Suprapubic skin (tissue), 4 donors: ENCODE results near the gene LPCAT3. TPM values are rescaled to one million over a fixed set of nuclear protein-coding genes. Genes with fewer than 3 reads are reported as not detected.

Source experiments
- DNase-seq, 2 donors: peaks; one replicate each; pipeline ENCODE4 v3.0.0-alpha.2; 2019; ENCODE audit warnings: low spot score in 2 of 2
- H3K27ac ChIP-seq: fragments of 200-600 bp; sonication (generic); one replicate; pipeline ENCODE4 v1.5.1; 2019
- H3K27me3 ChIP-seq: fragments of 200-600 bp; sonication (generic); one replicate; pipeline ENCODE4 v1.5.1; 2019
- H3K36me3 ChIP-seq: fragments of 200-600 bp; sonication (generic); one replicate; pipeline ENCODE4 v1.5.1; 2019
- H3K4me1 ChIP-seq: fragments of 200-600 bp; sonication (generic); one replicate; pipeline ENCODE4 v1.5.1; 2019
- H3K4me3 ChIP-seq: fragments of 200-600 bp; sonication (generic); one replicate; pipeline ENCODE4 v1.5.1; 2019; ENCODE audit warnings: mild to moderate bottlenecking
- H3K9me3 ChIP-seq: fragments of 200-600 bp; sonication (generic); one replicate; pipeline ENCODE4 v1.5.1; 2019
- EP300 ChIP-seq: sonication (generic); formaldehyde crosslinking; IDR thresholded peaks from one replicate; pipeline ENCODE4 v1.6.1; 2017; ENCODE audit warnings: antibody characterized with exemption
- POLR2A ChIP-seq, 2 donors: fragments of 450-650 bp; IDR thresholded peaks; one replicate each; pipeline ENCODE4 v1.6.1; 2017; ENCODE audit warnings: antibody characterized with exemption in 2 of 2, mild to moderate bottlenecking in 2 of 2, moderate library complexity in 2 of 2
- POLR2AphosphoS5 ChIP-seq, 3 donors: sonication (generic); formaldehyde crosslinking; IDR thresholded peaks; one replicate each; pipeline ENCODE4 v1.6.1; 2017; ENCODE audit warnings: antibody characterized with exemption in 3 of 3
- WGBS: methylation state at CpG from one replicate; pipeline ENCODE4 v1.1.5; 2018; 5-methylcytosine and 5-hydroxymethylcytosine counted together
- total RNA-seq, 4 donors: library from RNA; depleted of rRNA; stranded (reverse); fragments of >200 nt; gene quantifications; one replicate each; pipeline ENCODE4 v1.1.0, GENCODE V29; 2016
- TF ChIP-seq, protein P1 (sequence below), 2 donors: fragments of 200-600 bp in 1 of 2; fragments of 450-650 bp in 1 of 2; sonication (generic) in 1 of 2; IDR thresholded peaks; one replicate each; pipeline ENCODE4 v1.5.1; 2016 to 2019; ENCODE audit warnings: antibody characterized with exemption in 2 of 2, mild to moderate bottlenecking in 1 of 2, moderate library complexity in 1 of 2

The LPCAT3 gene, protein sequence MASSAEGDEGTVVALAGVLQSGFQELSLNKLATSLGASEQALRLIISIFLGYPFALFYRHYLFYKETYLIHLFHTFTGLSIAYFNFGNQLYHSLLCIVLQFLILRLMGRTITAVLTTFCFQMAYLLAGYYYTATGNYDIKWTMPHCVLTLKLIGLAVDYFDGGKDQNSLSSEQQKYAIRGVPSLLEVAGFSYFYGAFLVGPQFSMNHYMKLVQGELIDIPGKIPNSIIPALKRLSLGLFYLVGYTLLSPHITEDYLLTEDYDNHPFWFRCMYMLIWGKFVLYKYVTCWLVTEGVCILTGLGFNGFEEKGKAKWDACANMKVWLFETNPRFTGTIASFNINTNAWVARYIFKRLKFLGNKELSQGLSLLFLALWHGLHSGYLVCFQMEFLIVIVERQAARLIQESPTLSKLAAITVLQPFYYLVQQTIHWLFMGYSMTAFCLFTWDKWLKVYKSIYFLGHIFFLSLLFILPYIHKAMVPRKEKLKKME
- total RNA-seq: 10 to 100 TPM; 51.3 to 79.3 (median 56.8) TPM

DNA sequence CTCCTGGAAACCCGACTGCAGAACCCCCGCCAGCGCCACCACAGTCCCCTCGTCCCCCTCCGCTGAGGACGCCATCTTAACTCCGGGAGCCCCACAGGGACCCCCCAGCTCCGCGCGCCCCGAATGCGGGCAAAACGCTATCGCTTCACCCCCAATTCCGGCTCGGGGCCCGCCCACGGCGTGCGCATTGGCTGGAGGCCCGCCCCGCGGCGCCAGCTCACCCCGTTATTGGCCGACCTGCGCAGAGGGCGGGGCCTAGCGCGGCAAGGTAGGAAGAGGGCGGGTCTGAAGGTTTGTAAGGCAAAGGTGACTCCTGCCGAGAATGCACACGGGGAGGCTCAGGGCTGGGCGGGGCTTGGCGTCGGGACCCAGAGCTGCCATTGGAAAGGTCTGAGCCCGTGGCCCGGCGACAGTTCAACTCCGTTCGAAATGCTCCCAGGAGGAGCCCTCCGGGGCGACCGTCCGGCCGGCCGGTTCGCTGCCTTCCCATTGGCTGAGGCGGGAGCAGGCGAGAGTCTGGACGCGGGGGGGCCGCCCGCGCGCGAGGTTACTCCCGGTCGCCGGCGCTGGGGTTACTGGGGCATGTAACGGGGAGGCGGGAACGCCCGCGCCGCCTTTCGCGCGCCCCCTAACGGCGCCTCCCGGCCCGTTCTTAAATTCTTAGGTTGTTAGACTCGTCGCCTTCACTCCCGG is at the start of gene LPCAT3:
TSS of gene LPCAT3 (minus strand) at position 127 of the 693 bp plus-strand sequence. CDS start at position 75, 52 bp downstream.
- H3K9me3 ChIP-seq: no peaks in the 10 kb centered on the region
- no peaks in the 10 kb centered on the region for H3K36me3 ChIP-seq
- WGBS: 0% methylated on average over 30 of the region's 77 CpGs
- H3K27me3 ChIP-seq: no peaks in the 10 kb centered on the region
- TF ChIP-seq POLR2AphosphoS5 (IDR thresholded peaks at IDR 0.05) (peak in 2 of 3 donors; percentile 2 to 47), EP300 (no peak), POLR2A (IDR thresholded peaks at IDR 0.05) (peak in 1 of 2 donors; percentile 89)
- TF ChIP-seq, protein P1, sequence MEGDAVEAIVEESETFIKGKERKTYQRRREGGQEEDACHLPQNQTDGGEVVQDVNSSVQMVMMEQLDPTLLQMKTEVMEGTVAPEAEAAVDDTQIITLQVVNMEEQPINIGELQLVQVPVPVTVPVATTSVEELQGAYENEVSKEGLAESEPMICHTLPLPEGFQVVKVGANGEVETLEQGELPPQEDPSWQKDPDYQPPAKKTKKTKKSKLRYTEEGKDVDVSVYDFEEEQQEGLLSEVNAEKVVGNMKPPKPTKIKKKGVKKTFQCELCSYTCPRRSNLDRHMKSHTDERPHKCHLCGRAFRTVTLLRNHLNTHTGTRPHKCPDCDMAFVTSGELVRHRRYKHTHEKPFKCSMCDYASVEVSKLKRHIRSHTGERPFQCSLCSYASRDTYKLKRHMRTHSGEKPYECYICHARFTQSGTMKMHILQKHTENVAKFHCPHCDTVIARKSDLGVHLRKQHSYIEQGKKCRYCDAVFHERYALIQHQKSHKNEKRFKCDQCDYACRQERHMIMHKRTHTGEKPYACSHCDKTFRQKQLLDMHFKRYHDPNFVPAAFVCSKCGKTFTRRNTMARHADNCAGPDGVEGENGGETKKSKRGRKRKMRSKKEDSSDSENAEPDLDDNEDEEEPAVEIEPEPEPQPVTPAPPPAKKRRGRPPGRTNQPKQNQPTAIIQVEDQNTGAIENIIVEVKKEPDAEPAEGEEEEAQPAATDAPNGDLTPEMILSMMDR (IDR thresholded peaks at IDR 0.05): peak; percentile 85 to 92
- peak within 1 kb of the TSS; percentile 95 for H3K27ac ChIP-seq
- H3K4me1 ChIP-seq: peaks cover 35% of the 10 kb centered on the region
- DNase-seq: peak; percentile 98
- peak within 1 kb of the TSS; percentile 88 for H3K4me3 ChIP-seq

DNA sequence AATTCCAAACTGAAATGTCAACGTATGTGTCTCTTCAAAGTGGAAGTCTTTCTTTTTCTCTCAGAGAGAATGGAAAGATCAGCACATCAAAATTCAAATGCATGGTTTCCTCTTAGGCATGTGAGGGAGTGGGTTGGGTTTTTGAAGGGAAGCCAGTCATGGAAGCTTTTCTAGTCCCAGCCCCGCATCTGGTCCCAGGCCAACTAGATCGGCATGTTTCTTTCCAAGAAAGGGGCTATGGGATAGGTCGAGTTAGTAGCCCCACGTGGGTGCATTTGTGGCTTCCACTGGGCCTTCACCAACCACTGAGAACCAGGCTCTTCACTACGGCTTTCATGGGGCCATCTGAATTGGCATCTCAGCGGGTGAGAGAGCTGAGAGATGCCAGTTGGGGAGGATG is 48.8 kb upstream of the LPCAT3 start:
- H3K4me3 ChIP-seq: no peak overlapping the region

DNA sequence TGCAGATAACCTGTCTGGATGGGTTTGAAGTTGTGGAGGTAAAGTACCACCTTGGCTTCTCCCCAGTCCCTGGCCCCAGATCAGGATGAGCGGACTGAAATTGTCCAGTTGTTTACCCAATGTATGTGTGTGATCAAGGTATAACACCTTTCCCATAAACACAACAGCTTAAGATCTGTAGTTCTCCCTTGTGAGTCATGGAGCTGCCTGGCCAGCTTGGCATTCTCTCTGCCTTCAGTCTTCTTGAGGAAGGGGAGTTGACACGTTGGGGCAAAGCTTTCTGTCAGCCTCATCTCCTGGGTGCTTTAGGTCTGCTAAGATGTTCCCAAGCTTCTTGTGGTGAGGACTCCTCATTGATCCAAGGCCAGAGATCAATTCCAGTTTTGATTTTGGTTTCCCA is 48.3 kb upstream of the LPCAT3 start:
- Histone ChIP-seq H3K36me3 (peaks cover 15% of the 10 kb centered on the region), H3K4me3 (no peak overlapping the region), H3K27ac (peak overlapping the region; percentile 60), H3K4me1 (peaks cover 35% of the 10 kb centered on the region), H3K9me3 (no peaks in the 10 kb centered on the region), H3K27me3 (no peaks in the 10 kb centered on the region)
- no peak for DNase-seq
- TF ChIP-seq POLR2A (IDR thresholded peaks at IDR 0.05) (no peak), EP300 (no peak)
- WGBS: 51% methylated on average over 2 of the region's 2 CpGs

More for the DNA sequence above, 48.8 kb upstream of the LPCAT3 start:
- Histone ChIP-seq H3K9me3 (no peaks in the 10 kb centered on the region), H3K4me1 (peaks cover 35% of the 10 kb centered on the region), H3K27me3 (no peaks in the 10 kb centered on the region), H3K27ac (peak overlapping the region; percentile 60), H3K36me3 (peaks cover 15% of the 10 kb centered on the region)
- 71% methylated on average over 7 of the region's 7 CpGs for WGBS
- TF ChIP-seq POLR2A (IDR thresholded peaks at IDR 0.05) (no peak), EP300 (no peak), POLR2AphosphoS5 (IDR thresholded peaks at IDR 0.05) (no peak)
- TF ChIP-seq, protein P1 (IDR thresholded peaks at IDR 0.05): no peak
- DNase-seq: no peak

DNA sequence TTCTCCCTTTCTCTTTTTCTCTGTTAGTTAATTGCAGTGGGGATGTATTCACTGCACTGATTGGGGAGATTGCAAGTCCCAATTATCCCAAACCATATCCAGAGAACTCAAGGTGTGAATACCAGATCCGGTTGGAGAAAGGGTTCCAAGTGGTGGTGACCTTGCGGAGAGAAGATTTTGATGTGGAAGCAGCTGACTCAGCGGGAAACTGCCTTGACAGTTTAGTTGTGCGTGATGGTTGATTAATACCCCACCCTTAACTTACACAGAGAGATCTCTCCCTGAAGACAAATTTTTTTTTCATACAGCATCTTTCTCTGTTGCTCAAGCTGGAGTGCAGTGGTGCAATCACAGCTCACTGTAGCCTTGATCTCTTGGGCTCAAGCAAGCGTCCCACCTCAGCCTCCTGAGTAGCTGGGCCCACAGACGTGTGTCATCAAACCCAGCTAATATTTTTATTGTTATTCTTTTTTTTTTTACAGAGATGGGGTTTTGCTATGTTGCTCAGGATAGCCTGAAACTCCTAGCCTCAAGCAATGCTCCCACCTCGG is 46.9 kb upstream of the LPCAT3 start:
- Histone ChIP-seq H3K4me1 (peaks cover 43% of the 10 kb centered on the region), H3K4me3 (no peak overlapping the region), H3K9me3 (no peaks in the 10 kb centered on the region), H3K36me3 (peaks cover 9% of the 10 kb centered on the region), H3K27ac (no peak overlapping the region), H3K27me3 (no peaks in the 10 kb centered on the region)
- DNase-seq: no peak
- TF ChIP-seq POLR2A (IDR thresholded peaks at IDR 0.05) (no peak), POLR2AphosphoS5 (IDR thresholded peaks at IDR 0.05) (no peak), EP300 (no peak)
- TF ChIP-seq, protein P1 (IDR thresholded peaks at IDR 0.05): no peak
- 85% methylated on average over 7 of the region's 7 CpGs for WGBS

DNA sequence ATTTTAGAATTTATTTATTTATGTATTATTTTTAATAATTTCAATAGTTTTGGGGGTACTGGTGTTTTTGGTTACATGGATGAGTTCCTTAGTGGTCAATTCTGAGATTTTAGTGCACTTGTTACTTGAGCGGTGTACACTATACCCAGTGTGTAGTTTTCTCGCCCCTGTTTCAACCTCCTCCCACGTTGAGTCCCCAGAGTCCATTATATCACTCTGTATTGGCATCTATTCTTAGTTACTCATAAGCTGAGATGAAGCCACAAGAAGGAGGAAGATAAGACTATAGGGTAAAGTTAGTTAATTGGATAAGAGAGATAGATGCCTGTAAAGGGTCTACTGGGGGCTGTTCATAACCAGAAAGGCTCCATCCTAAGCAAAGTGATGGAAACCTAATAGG is 46.2 kb upstream of the LPCAT3 start:
- no peak overlapping the region for H3K4me3 ChIP-seq
- TF ChIP-seq EP300 (no peak), POLR2AphosphoS5 (IDR thresholded peaks at IDR 0.05) (no peak), POLR2A (IDR thresholded peaks at IDR 0.05) (no peak)
- TF ChIP-seq, protein P1 (IDR thresholded peaks at IDR 0.05): no peak
- WGBS: 72% methylated on average over 3 of the region's 3 CpGs
- no peaks in the 10 kb centered on the region for H3K27me3 ChIP-seq
- H3K9me3 ChIP-seq: no peaks in the 10 kb centered on the region
- peaks cover 48% of the 10 kb centered on the region for H3K4me1 ChIP-seq
- no peak for DNase-seq
- peaks cover 3% of the 10 kb centered on the region for H3K36me3 ChIP-seq
- no peak overlapping the region for H3K27ac ChIP-seq
